T-helper 2 cell (primary cell): Measurements from ENCODE around the gene PPP1R9A.
"Not testable (repeated sequence)": the region's sequence is repeated elsewhere in the genome, so short reads cannot be mapped to it uniquely, and the experiment has no call there.

Experiments used
- DNase-seq, 5 experiments: peaks; one replicate each; pipeline versions ENCODE4 v3.0.0 to v3.0.0-alpha.2; 2012 to 2022

PPP1R9A gene

DNA sequence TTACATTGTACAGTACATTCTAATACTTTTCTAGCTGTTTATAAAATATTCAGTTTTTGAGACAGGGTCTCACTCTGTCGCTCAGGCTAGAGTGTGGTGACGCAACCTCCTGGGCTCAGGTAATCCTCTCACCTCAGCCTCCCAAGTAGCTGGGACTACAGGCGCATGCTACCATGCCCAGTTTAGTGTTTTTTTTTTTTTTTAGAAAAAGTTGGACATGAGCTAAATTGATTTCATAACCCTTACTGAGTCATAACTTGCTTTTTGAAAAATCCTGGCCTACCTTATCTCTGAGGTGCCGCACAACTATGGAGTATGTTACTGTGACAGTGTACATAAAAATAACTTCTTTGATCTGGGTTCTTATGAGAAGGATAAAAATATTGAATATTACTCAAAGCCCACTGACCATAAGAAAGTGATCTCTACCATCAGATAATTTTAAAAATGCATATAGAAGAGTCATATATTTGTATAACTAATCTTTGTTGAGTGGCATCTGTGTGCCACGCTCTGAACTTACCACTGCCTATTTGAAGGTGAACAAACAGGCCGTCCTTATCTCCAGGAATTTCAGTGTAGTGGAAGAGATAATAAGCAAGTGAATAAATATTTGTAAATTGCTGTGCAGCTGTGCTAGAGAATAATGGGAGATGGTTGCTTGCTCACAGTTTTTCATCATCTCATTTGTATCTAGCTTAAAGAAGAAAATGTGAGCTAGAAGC, 73.2 kb downstream of the PPP1R9A start:
- no peak for DNase-seq

GRCh38 chr7:94995921-94996320, 88.5 kb downstream of the PPP1R9A start:
- no peak for DNase-seq

DNA sequence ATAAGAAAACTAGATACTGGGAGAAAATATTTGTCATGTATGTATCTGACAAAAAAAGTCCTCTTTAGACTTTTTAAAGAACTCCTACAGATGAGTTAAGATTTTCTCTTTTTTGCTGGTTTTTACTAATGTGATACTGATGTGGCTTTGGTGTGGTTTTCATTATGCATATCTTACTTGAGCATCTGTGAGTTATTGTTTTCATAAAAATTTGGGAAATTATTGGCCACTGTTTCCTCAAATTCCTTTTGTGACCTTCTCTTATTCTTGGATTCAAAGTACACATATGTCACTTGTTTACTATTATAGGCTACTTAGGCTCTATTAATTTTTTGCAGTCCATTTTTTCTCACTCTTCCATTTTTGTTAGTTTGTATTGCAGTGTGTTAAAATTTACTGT, 89.0 kb downstream of the PPP1R9A start:
- DNase-seq = no peak

DNA sequence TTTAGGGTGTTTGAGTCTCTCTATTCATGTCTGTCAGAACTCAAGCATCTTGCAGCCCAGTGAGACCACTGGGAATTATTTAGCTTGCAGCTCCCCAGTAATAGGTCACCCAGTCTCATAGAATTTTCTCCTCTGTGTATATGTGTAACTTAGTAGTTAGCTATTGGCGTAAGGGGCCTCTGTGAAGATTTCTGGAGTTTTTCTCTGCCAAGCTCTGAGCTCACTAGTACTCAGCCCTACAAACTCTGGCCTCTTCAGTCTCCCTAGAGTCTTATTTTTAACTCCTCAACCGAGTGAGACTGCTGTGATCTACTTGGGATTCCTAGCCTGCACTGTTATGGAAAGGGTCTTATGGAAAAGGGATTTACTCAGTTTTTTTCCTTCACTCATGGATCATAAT, 90.2 kb downstream of the PPP1R9A start:
- no peak for DNase-seq

DNA sequence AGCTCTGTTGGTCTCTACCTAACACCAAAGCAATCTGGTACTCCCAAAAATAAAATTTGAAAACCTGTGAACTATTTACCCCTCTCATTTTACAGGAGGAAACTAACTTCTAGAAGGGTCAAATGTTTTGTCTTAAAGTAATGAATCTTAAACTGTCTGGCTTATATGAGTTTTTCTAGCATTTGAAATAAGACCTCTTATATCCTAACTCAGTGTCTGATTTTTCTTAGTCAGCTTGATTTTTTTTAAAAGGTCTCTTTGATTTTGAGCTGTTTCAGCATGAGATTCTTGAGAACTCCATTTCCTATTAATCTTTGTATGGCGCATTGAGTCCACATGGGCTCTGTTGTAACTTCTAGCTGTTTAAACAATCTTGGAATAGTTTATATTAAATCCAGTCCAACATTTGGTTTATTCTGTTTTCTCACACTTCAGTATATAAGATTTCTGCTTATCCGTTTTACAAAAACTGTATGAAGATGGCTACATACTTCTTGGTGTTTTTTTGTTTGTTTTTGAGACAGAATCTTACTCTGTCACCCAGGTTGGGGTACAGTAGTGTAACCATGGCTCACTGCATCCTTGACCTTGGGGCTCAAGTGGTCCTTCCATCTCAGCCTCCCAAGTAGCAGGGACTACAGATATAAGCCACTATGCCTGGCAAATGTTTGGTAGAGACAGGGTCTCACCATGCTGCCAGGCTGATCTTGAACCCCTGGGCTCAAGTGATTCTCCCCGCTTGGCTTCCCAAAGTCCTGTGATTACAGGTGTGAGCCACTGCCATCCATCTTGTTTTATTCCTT, 91.1 kb downstream of the PPP1R9A start:
- DNase-seq = no peak

DNA sequence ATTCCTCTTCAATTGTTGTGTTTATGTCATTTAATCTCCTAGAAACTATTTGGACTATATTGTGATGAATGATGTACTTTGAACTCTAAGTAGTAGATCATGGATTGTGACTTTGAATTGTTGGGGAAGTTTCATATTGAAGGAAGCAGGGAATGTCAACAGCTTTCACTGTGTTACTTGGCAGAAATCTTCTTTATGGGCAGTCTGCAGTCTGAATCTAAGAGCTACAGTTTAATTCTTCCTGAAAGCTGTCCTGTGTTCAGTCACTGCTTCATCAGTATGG, 91.6 kb downstream of the PPP1R9A start:
- no peak for DNase-seq

GRCh38 chr7:94999601-95000000, 92.2 kb downstream of the PPP1R9A start:
- DNase-seq = not testable (repeated sequence)

- DNase-seq = no peak
These were observed 93.9 kb downstream of the PPP1R9A start for GRCh38 chr7:95001258-95001657.

- DNase-seq = no peak
These were observed 94.6 kb downstream of the PPP1R9A start for GRCh38 chr7:95001815-95002561.

DNA sequence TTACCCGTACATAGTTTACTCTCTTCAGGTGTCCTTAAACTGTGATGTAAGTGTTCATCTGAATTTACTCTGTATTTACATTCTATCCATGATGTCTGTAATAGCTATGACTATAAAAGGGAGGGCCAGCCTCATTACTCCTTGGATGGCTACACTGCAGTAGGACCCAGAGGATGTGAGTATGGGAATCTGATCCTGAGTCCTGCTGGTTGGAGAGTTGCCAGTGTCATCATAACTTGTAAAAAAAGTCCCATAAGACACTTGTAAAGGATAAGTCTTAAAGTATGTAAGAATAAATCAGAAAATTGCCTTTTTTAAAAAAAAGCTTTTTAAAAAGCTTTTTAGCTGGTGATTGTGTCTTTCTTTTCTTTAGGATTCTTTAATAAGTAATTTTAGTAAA, 95.4 kb downstream of the PPP1R9A start:
- no peak for DNase-seq

GRCh38 chr7:95004618-95005247, 97.3 kb downstream of the PPP1R9A start:
- DNase-seq = no peak

GRCh38 chr7:95006010-95006409, 98.6 kb downstream of the PPP1R9A start:
- DNase-seq = no peak

DNA sequence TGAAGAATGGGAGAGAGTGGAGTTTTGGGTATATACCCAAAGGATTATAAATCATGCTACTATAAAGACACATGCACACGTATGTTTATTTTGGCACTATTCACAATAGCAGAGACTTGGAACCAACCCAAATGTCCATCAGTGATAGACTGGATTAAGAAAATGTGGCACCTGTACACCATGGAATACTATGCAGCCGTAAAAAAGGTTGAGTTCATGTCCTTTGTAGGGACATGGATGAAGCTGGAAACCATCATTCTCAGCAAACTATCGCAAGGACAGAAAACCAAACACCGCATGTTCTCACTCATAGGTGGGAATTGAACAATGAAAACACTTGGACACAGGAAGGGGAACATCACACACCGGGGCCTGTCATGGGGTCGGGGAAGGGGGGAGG, 101.4 kb downstream of the PPP1R9A start:
- DNase-seq = not testable (repeated sequence)

- no peak for DNase-seq
These were observed 103.9 kb downstream of the PPP1R9A start for GRCh38 chr7:95011146-95011928.

- DNase-seq = no peak
These were observed 104.6 kb downstream of the PPP1R9A start for GRCh38 chr7:95011995-95012394.

GRCh38 chr7:95018021-95018420, 110.6 kb downstream of the PPP1R9A start:
- no peak for DNase-seq

- DNase-seq = no peak
These were observed 118.6 kb downstream of the PPP1R9A start for GRCh38 chr7:95026018-95026417.

- no peak for DNase-seq
These were observed 119.2 kb downstream of the PPP1R9A start for GRCh38 chr7:95026421-95027072.

DNA sequence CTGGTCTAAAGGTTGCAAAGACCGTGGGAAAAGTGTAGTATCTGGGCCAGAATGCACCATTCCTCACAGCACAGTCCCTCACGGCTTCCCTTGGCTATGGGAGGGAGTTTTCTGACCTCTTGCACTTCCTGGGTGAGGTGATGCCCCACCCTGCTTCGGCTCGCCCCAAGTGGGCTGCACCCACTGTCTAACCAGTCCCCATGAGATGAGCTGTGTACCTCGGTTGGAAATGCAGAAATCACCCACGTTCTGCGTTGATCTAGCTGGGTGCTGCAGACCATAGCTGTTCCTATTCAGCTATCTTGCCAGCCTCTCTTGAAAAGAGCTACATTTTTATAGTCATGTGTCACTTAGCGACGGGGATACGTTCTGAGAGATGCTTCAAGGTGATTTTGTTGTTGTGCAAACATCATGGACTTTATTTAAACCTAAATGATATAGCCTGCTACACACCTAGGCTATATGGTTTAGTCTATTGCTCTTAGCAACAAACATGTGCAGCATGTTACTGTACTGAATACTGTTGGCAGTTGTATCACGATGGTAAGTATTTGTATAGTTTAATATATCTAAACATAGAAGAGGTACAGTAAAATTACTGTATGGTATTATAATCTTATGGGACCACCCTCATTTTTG, 120.0 kb downstream of the PPP1R9A start:
- no peak for DNase-seq

DNA sequence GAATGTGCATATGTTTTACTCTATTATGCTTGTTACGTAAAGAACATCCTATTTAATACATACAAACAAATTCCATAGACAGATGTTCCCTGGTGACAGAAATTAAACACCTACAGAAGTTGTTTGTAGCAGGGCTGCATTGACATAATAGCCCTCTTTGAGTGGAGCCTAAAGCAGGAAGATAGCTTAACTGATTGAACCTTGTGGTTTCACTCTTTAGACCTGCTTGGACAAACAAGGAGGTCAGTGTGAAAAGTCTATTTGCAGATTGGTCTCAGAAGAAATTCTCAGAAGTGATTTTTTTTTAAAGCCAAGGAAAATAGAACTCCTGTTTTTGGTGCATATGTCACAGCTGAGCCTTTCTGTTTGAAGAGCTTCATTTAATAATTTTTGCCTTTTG, 121.3 kb downstream of the PPP1R9A start:
- DNase-seq = no peak

DNA sequence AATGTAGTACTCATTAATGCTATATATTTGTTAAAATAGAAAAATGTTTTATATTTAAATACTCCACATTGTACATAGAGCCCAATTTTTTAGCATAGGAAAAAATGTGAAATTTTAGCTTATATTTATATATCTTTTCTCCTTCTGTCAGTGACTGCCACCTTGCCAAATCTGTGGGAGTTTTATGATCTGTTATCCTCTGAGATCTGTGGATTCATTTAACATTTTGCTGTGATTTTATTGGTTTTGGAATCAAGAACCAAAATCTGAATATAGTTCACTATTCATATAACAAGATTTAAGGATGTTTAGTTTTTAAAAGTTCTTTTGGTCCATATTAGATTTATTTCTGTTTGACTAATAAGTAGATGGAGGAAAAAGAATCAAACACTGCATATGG, 127.9 kb downstream of the PPP1R9A start:
- no peak for DNase-seq
